Stomach (tissue), 4 donors: Measurements from ENCODE around the gene PPP1R1B.

ENCODE experiments used
- EP300 ChIP-seq: sonication (generic); formaldehyde crosslinking; IDR thresholded peaks from one replicate; pipeline ENCODE4 v1.6.1; 2017; ENCODE audit warnings: antibody characterized with exemption
- POLR2A ChIP-seq, 4 donors: fragments of 450-650 bp; IDR thresholded peaks; one replicate each; pipeline ENCODE4 v1.6.1; 2016; ENCODE audit warnings: antibody characterized with exemption in 4 of 4, control low read depth in 2 of 4, mild to moderate bottlenecking in 1 of 4, moderate library complexity in 1 of 4
- POLR2AphosphoS5 ChIP-seq, 3 donors: sonication (generic); formaldehyde crosslinking; IDR thresholded peaks; one replicate each; pipeline ENCODE4 v1.6.1; 2016; ENCODE audit warnings: antibody characterized with exemption in 3 of 3
- TF ChIP-seq, protein P1 (sequence below), 7 experiments: fragments of 450-650 bp in 4 of 7; fragments of 200-600 bp in 3 of 7; sonication (generic) in 3 of 7; IDR thresholded peaks; one replicate each; pipeline ENCODE4 v1.5.1; 2016 to 2019; ENCODE audit warnings: antibody characterized with exemption in 7 of 7, control low read depth in 2 of 7, mild to moderate bottlenecking in 1 of 7

- no peak for TF ChIP-seq POLR2AphosphoS5 (IDR thresholded peaks at IDR 0.05)
- TF ChIP-seq, protein P1, sequence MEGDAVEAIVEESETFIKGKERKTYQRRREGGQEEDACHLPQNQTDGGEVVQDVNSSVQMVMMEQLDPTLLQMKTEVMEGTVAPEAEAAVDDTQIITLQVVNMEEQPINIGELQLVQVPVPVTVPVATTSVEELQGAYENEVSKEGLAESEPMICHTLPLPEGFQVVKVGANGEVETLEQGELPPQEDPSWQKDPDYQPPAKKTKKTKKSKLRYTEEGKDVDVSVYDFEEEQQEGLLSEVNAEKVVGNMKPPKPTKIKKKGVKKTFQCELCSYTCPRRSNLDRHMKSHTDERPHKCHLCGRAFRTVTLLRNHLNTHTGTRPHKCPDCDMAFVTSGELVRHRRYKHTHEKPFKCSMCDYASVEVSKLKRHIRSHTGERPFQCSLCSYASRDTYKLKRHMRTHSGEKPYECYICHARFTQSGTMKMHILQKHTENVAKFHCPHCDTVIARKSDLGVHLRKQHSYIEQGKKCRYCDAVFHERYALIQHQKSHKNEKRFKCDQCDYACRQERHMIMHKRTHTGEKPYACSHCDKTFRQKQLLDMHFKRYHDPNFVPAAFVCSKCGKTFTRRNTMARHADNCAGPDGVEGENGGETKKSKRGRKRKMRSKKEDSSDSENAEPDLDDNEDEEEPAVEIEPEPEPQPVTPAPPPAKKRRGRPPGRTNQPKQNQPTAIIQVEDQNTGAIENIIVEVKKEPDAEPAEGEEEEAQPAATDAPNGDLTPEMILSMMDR (IDR thresholded peaks at IDR 0.05): no peak
- no peak for TF ChIP-seq POLR2A (IDR thresholded peaks at IDR 0.05)
- TF ChIP-seq EP300: no peak
Measured at GRCh38 chr17:39629898-39630297, 3.1 kb downstream of the PPP1R1B start.
